Left cardiac atrium (tissue), 2 donors: Measurements from ENCODE around the gene MYMX. TPM values are rescaled to one million over a fixed set of nuclear protein-coding genes. Genes with fewer than 3 reads are reported as not detected.

ENCODE experiments used
- total RNA-seq, 2 donors: library from RNA; stranded (reverse); fragmentation: NEBNext Ultra II Directional; extraction: Animal tissue kit (Norgen Biotek cat#: 25700); gene quantifications; one replicate each; pipeline ENCODE4 v1.2.1, GENCODE V29; 2021
- donor health status: DM: no; HTN: yes; CAD: no; lungs with severe emphysema.
- donor health status: DM: yes; HTN: yes; CAD: no.

The MYMX gene
- total RNA-seq, 2 donors from 2014 or later = 2.4 to 3.8 TPM

Other genes with a start within 250 kb of the MYMX start
- gene MRPL14, start 89.5 kb upstream of the MYMX start, total RNA-seq = 10 to 100 TPM; 32.4 to 41.2 TPM
- 10 to 100 TPM; 40.4 to 48.1 TPM for gene TMEM63B, start 89.4 kb upstream of the MYMX start, total RNA-seq
- under 1 TPM; 0.39 to 0.97 TPM for gene CAPN11, start 58.1 kb upstream of the MYMX start, total RNA-seq
- 100 to 1,000 TPM; 115 to 130 TPM for gene SLC29A1, start 6.7 kb downstream of the MYMX start, total RNA-seq
- gene HSP90AB1, start 30.2 kb downstream of the MYMX start, total RNA-seq = 100 to 1,000 TPM; 657 to 662 TPM
- 10 to 100 TPM; 23.3 to 29.9 TPM for gene SLC35B2, start 40.6 kb downstream of the MYMX start, total RNA-seq
- 1 to 10 TPM; 3.8 to 5.8 TPM for gene NFKBIE, start 48.6 kb downstream of the MYMX start, total RNA-seq
- gene TMEM151B, start 53.5 kb downstream of the MYMX start, total RNA-seq = under 1 TPM in 1 of 2 donors, not detected in 1; 0.05 TPM
- 1 to 10 TPM; 8.2 to 9.6 TPM for gene AARS2, start 96.4 kb downstream of the MYMX start, total RNA-seq
- not detected for gene SPATS1, start 125.7 kb downstream of the MYMX start, total RNA-seq
- gene CDC5L, start 170.8 kb downstream of the MYMX start, total RNA-seq = 10 to 100 TPM; 17.8 to 19.1 TPM